ENCODE data around the gene RAB35.

DNA sequence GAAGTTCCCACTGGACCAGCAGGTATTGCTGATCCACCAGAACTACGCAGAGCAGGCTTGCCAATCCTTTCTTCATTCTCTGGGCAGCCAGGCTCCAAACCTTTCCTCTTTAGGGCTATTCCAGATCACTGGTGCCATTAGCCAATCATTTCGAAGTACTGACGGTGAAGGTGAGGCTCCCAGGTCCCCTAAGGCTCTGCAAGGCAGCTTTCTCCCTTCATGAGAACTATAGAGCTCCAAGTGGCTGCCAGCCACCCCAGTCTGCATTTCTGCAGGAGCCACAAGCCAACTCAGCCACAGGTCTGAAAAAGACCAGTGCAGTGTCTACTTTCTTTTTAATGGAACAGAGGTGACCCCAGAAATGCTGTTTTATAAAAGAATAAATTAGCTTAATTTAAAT lies 48.7 kb downstream of the RAB35 start:
- TF ChIP-seq, protein P1, sequence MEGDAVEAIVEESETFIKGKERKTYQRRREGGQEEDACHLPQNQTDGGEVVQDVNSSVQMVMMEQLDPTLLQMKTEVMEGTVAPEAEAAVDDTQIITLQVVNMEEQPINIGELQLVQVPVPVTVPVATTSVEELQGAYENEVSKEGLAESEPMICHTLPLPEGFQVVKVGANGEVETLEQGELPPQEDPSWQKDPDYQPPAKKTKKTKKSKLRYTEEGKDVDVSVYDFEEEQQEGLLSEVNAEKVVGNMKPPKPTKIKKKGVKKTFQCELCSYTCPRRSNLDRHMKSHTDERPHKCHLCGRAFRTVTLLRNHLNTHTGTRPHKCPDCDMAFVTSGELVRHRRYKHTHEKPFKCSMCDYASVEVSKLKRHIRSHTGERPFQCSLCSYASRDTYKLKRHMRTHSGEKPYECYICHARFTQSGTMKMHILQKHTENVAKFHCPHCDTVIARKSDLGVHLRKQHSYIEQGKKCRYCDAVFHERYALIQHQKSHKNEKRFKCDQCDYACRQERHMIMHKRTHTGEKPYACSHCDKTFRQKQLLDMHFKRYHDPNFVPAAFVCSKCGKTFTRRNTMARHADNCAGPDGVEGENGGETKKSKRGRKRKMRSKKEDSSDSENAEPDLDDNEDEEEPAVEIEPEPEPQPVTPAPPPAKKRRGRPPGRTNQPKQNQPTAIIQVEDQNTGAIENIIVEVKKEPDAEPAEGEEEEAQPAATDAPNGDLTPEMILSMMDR (IDR thresholded peaks at IDR 0.05) = no peak
- no peak for TF ChIP-seq POLR2A (IDR thresholded peaks at IDR 0.05; ENCODE audit: low read length)
- TF ChIP-seq, protein P2, sequence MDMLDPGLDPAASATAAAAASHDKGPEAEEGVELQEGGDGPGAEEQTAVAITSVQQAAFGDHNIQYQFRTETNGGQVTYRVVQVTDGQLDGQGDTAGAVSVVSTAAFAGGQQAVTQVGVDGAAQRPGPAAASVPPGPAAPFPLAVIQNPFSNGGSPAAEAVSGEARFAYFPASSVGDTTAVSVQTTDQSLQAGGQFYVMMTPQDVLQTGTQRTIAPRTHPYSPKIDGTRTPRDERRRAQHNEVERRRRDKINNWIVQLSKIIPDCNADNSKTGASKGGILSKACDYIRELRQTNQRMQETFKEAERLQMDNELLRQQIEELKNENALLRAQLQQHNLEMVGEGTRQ (IDR thresholded peaks at IDR 0.05) = no peak
- TF ChIP-seq, protein P3, sequence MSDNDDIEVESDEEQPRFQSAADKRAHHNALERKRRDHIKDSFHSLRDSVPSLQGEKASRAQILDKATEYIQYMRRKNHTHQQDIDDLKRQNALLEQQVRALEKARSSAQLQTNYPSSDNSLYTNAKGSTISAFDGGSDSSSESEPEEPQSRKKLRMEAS (IDR thresholded peaks at IDR 0.05) = no peak
- no peak for TF ChIP-seq CHD2 (IDR thresholded peaks at IDR 0.05; ENCODE audit: low read length, partially characterized antibody)
- no peak for TF ChIP-seq SMC3 (IDR thresholded peaks at IDR 0.05)
- TF ChIP-seq EP300 (IDR thresholded peaks at IDR 0.05) = no peak
- TF ChIP-seq PHF8 (IDR thresholded peaks at IDR 0.05; ENCODE audit: borderline replicate concordance, low read depth) = no peak
- TF ChIP-seq ESRRA (IDR thresholded peaks at IDR 0.05; ENCODE audit: borderline replicate concordance, low read length) = no peak
- TF ChIP-seq RFX5 (IDR thresholded peaks at IDR 0.05) = no peak
- TF ChIP-seq JUN (IDR thresholded peaks at IDR 0.05) = no peak

All from A549 (cell line).